Right lobe of liver (tissue), 6 donors: ENCODE data around the gene GLRX2. TPM values are rescaled to one million over a fixed set of nuclear protein-coding genes. Genes with fewer than 3 reads are reported as not detected.

Experiments used
- ATAC-seq, 4 donors: fragments of 200-7000 bp; cut with Tn5 transposase; one replicate each; pipeline ENCODE4 v1.9.1; 2020; ENCODE audit warnings: mild to moderate bottlenecking in 4 of 4, moderate library complexity in 4 of 4
- DNase-seq, 3 donors: peaks; one replicate each; pipeline ENCODE4 v3.0.0-alpha.2; 2020
- H3K27ac ChIP-seq, 3 donors: fragments of 200-600 bp; one replicate each; pipeline ENCODE4 v1.8.0; 2022
- H3K27me3 ChIP-seq, 2 donors: fragments of 200-600 bp; one replicate each; pipeline ENCODE4 v1.8.0; 2022
- H3K36me3 ChIP-seq, 4 donors: fragments of 200-600 bp; sonication (generic) in 1 of 4; one replicate each; pipeline versions ENCODE4 v1.5.1 to v1.8.0; 2017 to 2022; ENCODE audit warnings: control low read depth in 1 of 4
- H3K4me1 ChIP-seq, 4 donors: fragments of 200-600 bp; sonication (generic) in 1 of 4; one replicate each; pipeline versions ENCODE4 v1.5.1 to v1.8.0; 2017 to 2022; ENCODE audit warnings: control low read depth in 1 of 4
- H3K4me3 ChIP-seq, 3 donors: fragments of 200-600 bp; one replicate each; pipeline ENCODE4 v1.8.0; 2022
- H3K9me3 ChIP-seq, 4 donors: fragments of 200-600 bp; sonication (generic) in 1 of 4; one replicate each; pipeline versions ENCODE4 v1.5.1 to v1.8.0; 2017 to 2022; ENCODE audit warnings: control low read depth in 1 of 4
- POLR2A ChIP-seq: fragments of 450-650 bp; IDR thresholded peaks from one replicate; pipeline ENCODE4 v1.6.1; 2017; ENCODE audit warnings: antibody characterized with exemption, mild to moderate bottlenecking
- WGBS: methylation state at CpG from one replicate; pipeline ENCODE4 v1.1.6; 2018; ENCODE audit warnings: low coverage, low lambda C conversion rate; ENCODE audit not compliant: insufficient coverage; ENCODE audit errors: missing lambda C conversion rate; 5-methylcytosine and 5-hydroxymethylcytosine counted together
- intact Hi-C, 2 donors: fragments of 100-400 bp; cut with DNase I; formaldehyde crosslinking; loops; one replicate each; pipeline versions ENCODE4 v1.11.2 to v1.14.1; 2022
- total RNA-seq, 6 experiments: library from RNA; depleted of rRNA in 2 of 6; stranded (reverse); fragments of >200 nt in 2 of 6; fragmentation: NEBNext Ultra II Directional in 3 of 6; extraction: Animal tissue kit (Norgen Biotek cat#: 25700) in 3 of 6; gene quantifications; one replicate each; pipeline versions ENCODE4 v1.1.0 to v1.2.4, GENCODE V29; 2016 to 2023
- TF ChIP-seq, protein P1 (sequence below), 4 donors: fragments of 200-600 bp in 3 of 4; fragments of 450-650 bp in 1 of 4; IDR thresholded peaks; one replicate each; pipeline versions ENCODE4 v1.5.1 to v1.8.0; 2016 to 2022; ENCODE audit warnings: antibody characterized with exemption in 4 of 4, mild to moderate bottlenecking in 2 of 4
- donor health status: DM: no; HTN: yes; CAD: no.
- donor health status: DM: no; HTN: no; CAD: no.
- donor health status: DM: no; HTN: no; CAD: no.
- donor health status: DM: no; HTN: yes; CAD: no.
- donor health status: DM: no; HTN: yes; CAD: no.

The GLRX2 gene
- total RNA-seq, 6 experiments from 2014 or later: 9.5 to 20.1 (median 12.1) TPM

DNA sequence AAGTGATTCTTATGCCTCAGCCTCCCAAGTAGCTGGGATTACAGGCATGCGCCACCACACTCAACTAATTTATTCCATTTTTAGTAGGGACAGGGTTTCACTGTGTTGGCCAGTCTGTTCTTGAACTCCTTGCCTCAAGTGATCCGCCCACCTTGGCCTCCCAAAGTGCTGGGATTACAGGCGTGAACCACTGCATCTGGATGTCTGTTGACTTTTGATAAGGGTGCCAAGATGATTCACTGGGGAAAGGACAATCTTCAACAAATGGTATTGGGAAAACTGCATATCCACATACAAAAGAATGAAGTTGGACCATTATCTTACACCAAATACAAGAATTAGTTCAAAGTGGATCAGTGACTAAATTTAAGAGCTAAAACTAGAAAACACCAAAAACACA, 26.0 kb downstream of the GLRX2 start:
- Histone ChIP-seq H3K4me3 (no peak overlapping the region), H3K27me3 (no peaks in the 10 kb centered on the region), H3K4me1 (no peaks in the 10 kb centered on the region), H3K36me3 (peaks cover 0 to 41% (median 19%) of the 10 kb centered on the region in 4 donors), H3K9me3 (no peaks in the 10 kb centered on the region), H3K27ac (no peak overlapping the region)
- TF ChIP-seq, protein P1, sequence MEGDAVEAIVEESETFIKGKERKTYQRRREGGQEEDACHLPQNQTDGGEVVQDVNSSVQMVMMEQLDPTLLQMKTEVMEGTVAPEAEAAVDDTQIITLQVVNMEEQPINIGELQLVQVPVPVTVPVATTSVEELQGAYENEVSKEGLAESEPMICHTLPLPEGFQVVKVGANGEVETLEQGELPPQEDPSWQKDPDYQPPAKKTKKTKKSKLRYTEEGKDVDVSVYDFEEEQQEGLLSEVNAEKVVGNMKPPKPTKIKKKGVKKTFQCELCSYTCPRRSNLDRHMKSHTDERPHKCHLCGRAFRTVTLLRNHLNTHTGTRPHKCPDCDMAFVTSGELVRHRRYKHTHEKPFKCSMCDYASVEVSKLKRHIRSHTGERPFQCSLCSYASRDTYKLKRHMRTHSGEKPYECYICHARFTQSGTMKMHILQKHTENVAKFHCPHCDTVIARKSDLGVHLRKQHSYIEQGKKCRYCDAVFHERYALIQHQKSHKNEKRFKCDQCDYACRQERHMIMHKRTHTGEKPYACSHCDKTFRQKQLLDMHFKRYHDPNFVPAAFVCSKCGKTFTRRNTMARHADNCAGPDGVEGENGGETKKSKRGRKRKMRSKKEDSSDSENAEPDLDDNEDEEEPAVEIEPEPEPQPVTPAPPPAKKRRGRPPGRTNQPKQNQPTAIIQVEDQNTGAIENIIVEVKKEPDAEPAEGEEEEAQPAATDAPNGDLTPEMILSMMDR (IDR thresholded peaks at IDR 0.05): no peak
- no peak for TF ChIP-seq POLR2A
- DNase-seq: no peak
- ATAC-seq: no peak
- WGBS: 96% methylated on average over 3 of the region's 3 CpGs
- intact Hi-C loops: no loop called here

DNA sequence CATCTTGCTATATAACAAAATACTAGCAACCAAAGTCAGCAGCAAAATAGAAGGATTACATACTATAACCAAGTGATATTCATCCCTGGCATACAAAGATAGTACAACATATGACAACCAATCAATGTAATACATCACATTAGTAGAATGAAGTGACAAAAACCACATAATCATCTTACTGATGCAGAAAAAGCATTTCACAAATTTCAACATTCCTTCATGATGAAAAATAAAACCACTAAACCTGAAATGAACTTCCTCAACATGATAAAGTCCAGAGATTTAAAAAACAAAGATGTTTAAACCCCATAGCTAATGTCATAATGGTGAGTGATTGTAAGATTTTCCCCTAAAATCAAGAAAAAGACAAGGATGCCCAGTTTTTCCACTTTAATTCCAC, 27.2 kb downstream of the GLRX2 start:
- no peak for ATAC-seq
- no peaks in the 10 kb centered on the region for H3K4me1 ChIP-seq
- H3K9me3 ChIP-seq: no peaks in the 10 kb centered on the region
- no peaks in the 10 kb centered on the region for H3K27me3 ChIP-seq
- peaks cover 0 to 29% (median 15%) of the 10 kb centered on the region in 4 donors for H3K36me3 ChIP-seq
- TF ChIP-seq POLR2A: no peak
- H3K4me3 ChIP-seq: no peak overlapping the region
- H3K27ac ChIP-seq: no peak overlapping the region
- no peak for DNase-seq
- intact Hi-C loops: no loop called here

- no peak for DNase-seq
- intact Hi-C loops: no loop called here
- Histone ChIP-seq H3K4me1 (no peaks in the 10 kb centered on the region), H3K9me3 (no peaks in the 10 kb centered on the region), H3K36me3 (peaks cover 0 to 6% (median 0%) of the 10 kb centered on the region in 4 donors), H3K4me3 (no peak overlapping the region), H3K27ac (no peak overlapping the region), H3K27me3 (no peaks in the 10 kb centered on the region)
- no peak for TF ChIP-seq POLR2A
- TF ChIP-seq, protein P1 (IDR thresholded peaks at IDR 0.05): no peak
- WGBS: 53% methylated on average over 4 of the region's 5 CpGs
- peak in 1 of 4 donors; percentile 22 for ATAC-seq
Observed at GRCh38 chr1:193070942-193071341, 34.3 kb downstream of the GLRX2 start.

- no peaks in the 10 kb centered on the region for H3K4me1 ChIP-seq
- intact Hi-C loops: no loop called here
- no peak for ATAC-seq
- H3K27ac ChIP-seq: no peak overlapping the region
- no peaks in the 10 kb centered on the region for H3K9me3 ChIP-seq
- DNase-seq: no peak
- TF ChIP-seq, protein P1 (IDR thresholded peaks at IDR 0.05): no peak
- no peak for TF ChIP-seq POLR2A
- no peak overlapping the region for H3K4me3 ChIP-seq
- WGBS: 55% methylated on average over 2 of the region's 2 CpGs
- H3K36me3 ChIP-seq: peaks cover 0 to 6% (median 0%) of the 10 kb centered on the region in 4 donors
- H3K27me3 ChIP-seq: no peaks in the 10 kb centered on the region
Observed at GRCh38 chr1:193070386-193070753, 34.8 kb downstream of the GLRX2 start.

DNA sequence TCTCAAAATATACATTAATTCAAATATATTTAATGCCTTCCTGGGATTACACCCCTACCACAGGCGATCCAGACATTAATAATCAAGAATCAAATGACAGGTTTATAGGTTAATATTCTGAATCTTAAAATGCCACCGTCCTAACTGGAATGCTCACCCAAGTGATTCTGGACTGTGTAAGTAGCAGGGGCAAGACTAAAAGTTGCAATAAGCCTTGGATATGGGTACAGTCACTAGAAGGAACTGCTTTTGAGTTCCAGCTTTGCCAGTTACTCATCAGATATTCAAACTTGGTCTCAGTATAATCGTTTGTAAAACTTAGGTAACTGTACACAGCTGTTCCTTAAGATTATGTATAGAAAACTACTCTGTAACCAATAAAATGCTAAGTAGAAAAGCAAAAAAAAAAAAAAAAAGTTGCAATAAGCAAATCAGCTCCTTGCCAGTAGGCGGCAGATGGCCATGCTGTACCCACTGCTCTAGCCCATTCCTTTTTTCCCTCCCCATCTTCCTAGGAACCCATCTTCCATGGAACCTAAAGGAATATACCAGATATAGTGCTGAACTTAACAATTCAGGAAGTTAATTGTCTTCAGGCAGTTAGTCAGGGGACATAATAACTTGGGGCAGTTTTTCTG, 35.3 kb downstream of the GLRX2 start:
- ATAC-seq (no peak), DNase-seq (no peak)
- H3K9me3 ChIP-seq: no peaks in the 10 kb centered on the region
- TF ChIP-seq, protein P1 (IDR thresholded peaks at IDR 0.05): no peak
- TF ChIP-seq POLR2A: no peak
- H3K4me1 ChIP-seq: no peaks in the 10 kb centered on the region
- H3K27me3 ChIP-seq: no peaks in the 10 kb centered on the region
- no peak overlapping the region for H3K27ac ChIP-seq
- intact Hi-C loops: no loop called here
- 80% methylated on average over 4 of the region's 4 CpGs for WGBS
- no peak overlapping the region for H3K4me3 ChIP-seq
- peaks cover 0 to 6% (median 0%) of the 10 kb centered on the region in 4 donors for H3K36me3 ChIP-seq
